DOHH2 (cell line): Measurements from ENCODE around the gene SLC16A4.

Experiments used
- H3F3A ChIP-seq: fragments of 200-600 bp; sonication (generic), shearing (Covaris generic); 2 replicates; pipeline ENCODE4 v1.6.0; 2016; ENCODE audit warnings: antibody characterized with exemption, mild to moderate bottlenecking; ENCODE audit not compliant: control insufficient read depth, insufficient read depth
- H3K27ac ChIP-seq: fragments of 200-600 bp; sonication (generic); 2 replicates; pipeline ENCODE4 v1.5.1; 2014; ENCODE audit warnings: low read depth, mild to moderate bottlenecking, low read length, moderate library complexity
- H3K27me3 ChIP-seq: fragments of 200-600 bp; sonication (generic); 2 replicates; pipeline ENCODE4 v1.6.1; 2014; ENCODE audit warnings: mild to moderate bottlenecking, low read length, mixed read lengths; ENCODE audit not compliant: control insufficient read depth
- H3K36me3 ChIP-seq: fragments of 200-600 bp; sonication (generic); 2 replicates; pipeline ENCODE4 v1.6.1; 2014; ENCODE audit warnings: mild to moderate bottlenecking, low read length, moderate library complexity, mixed read lengths; ENCODE audit not compliant: control insufficient read depth
- H3K4me1 ChIP-seq: fragments of 200-600 bp; sonication (generic); 2 replicates; pipeline ENCODE4 v1.6.1; 2014; ENCODE audit warnings: mild to moderate bottlenecking, low read length, mixed read lengths; ENCODE audit not compliant: control insufficient read depth
- H3K4me2 ChIP-seq: fragments of 200-600 bp; sonication (generic); 2 replicates; pipeline ENCODE4 v1.6.0; 2014; ENCODE audit warnings: mild to moderate bottlenecking, low read length, moderate library complexity
- H3K4me3 ChIP-seq: fragments of 200-600 bp; sonication (generic); 2 replicates; pipeline ENCODE4 v1.5.1; 2014; ENCODE audit warnings: mild to moderate bottlenecking, low read length, mixed read lengths
- H3K79me2 ChIP-seq: fragments of 200-600 bp; sonication (generic); 2 replicates; pipeline ENCODE4 v1.6.1; 2014; ENCODE audit warnings: mild to moderate bottlenecking, low read length, mixed read lengths; ENCODE audit not compliant: control insufficient read depth
- H3K9me2 ChIP-seq: fragments of 200-600 bp; sonication (generic); replicated peaks from 2 replicates; pipeline ENCODE4 v1.6.1; 2014; ENCODE audit warnings: mild to moderate bottlenecking, low read length, mixed read lengths; ENCODE audit not compliant: control insufficient read depth
- H3K9me3 ChIP-seq: fragments of 200-600 bp; sonication (generic); 2 replicates; pipeline ENCODE4 v1.6.1; 2014; ENCODE audit warnings: antibody characterized with exemption, low read length, mixed read lengths; ENCODE audit not compliant: control insufficient read depth, insufficient read depth
- H4K20me1 ChIP-seq: fragments of 200-600 bp; sonication (generic); 2 replicates; pipeline ENCODE4 v1.6.0; 2014; ENCODE audit warnings: low read depth, mild to moderate bottlenecking, antibody characterized with exemption, low read length, moderate library complexity; ENCODE audit not compliant: control insufficient read depth, insufficient read depth
- CTCF ChIP-seq: fragments of 200-600 bp; sonication (generic); IDR thresholded peaks from one replicate; pipeline ENCODE4 v1.5.1; 2014; ENCODE audit warnings: antibody characterized with exemption, mild to moderate bottlenecking, low read depth, low read length; ENCODE audit not compliant: poor library complexity, severe bottlenecking
- EZH2phosphoT487 ChIP-seq: fragments of 200-600 bp; sonication (generic); IDR thresholded peaks from 2 replicates; pipeline ENCODE4 v1.6.1; 2017; ENCODE audit warnings: borderline replicate concordance, mild to moderate bottlenecking, antibody characterized with exemption, low read length, moderate library complexity, mixed read lengths

SLC16A4 gene

GRCh38 chr1:110328274-110328673, 62.6 kb downstream of the SLC16A4 start:
- TF ChIP-seq CTCF (no peak), EZH2phosphoT487 (no peak)
- H3K4me2 ChIP-seq, result no peak overlapping the region

GRCh38 chr1:110326826-110327225, 64.0 kb downstream of the SLC16A4 start:
- no peaks in the 10 kb centered on the region for H3K4me1 ChIP-seq
- no peaks in the 10 kb centered on the region for H3K27me3 ChIP-seq
- H3K36me3 ChIP-seq, result no peaks in the 10 kb centered on the region
- H3K9me3 ChIP-seq, result no peaks in the 10 kb centered on the region
- no peak for TF ChIP-seq EZH2phosphoT487
- TF ChIP-seq CTCF, result no peak
- H3K79me2 ChIP-seq, result no peaks in the 10 kb centered on the region
- H3K4me3 ChIP-seq, result no peak overlapping the region
- H3K27ac ChIP-seq, result no peak overlapping the region
- H3F3A ChIP-seq, result no peaks in the 10 kb centered on the region
- no peak overlapping the region for H3K4me2 ChIP-seq
- H3K9me2 ChIP-seq, result no peaks in the 10 kb centered on the region
- H4K20me1 ChIP-seq, result no peaks in the 10 kb centered on the region

More at GRCh38 chr1:110328274-110328673, 62.6 kb downstream of the SLC16A4 start:
- Histone ChIP-seq H3K9me2 (no peaks in the 10 kb centered on the region), H3F3A (peaks cover 2% of the 10 kb centered on the region; the same call in 1 of the 2 replicates), H3K4me3 (no peak overlapping the region), H3K4me1 (no peaks in the 10 kb centered on the region), H3K9me3 (no peaks in the 10 kb centered on the region), H3K36me3 (no peaks in the 10 kb centered on the region), H3K27me3 (no peaks in the 10 kb centered on the region), H3K79me2 (no peaks in the 10 kb centered on the region), H3K27ac (no peak overlapping the region), H4K20me1 (no peaks in the 10 kb centered on the region)

- no peaks in the 10 kb centered on the region for H4K20me1 ChIP-seq
- TF ChIP-seq EZH2phosphoT487, result no peak
- H3K4me3 ChIP-seq, result no peak overlapping the region
- no peak overlapping the region for H3K27ac ChIP-seq
- H3K79me2 ChIP-seq, result no peaks in the 10 kb centered on the region
- H3K27me3 ChIP-seq, result no peaks in the 10 kb centered on the region
- no peaks in the 10 kb centered on the region for H3K9me3 ChIP-seq
- H3K4me2 ChIP-seq, result no peak overlapping the region
- no peaks in the 10 kb centered on the region for H3K4me1 ChIP-seq
- H3K36me3 ChIP-seq, result no peaks in the 10 kb centered on the region
- H3K9me2 ChIP-seq, result no peaks in the 10 kb centered on the region
- no peaks in the 10 kb centered on the region for H3F3A ChIP-seq
Observed at GRCh38 chr1:110324667-110325066, 66.2 kb downstream of the SLC16A4 start.

- H3K4me3 ChIP-seq, result no peak overlapping the region
- no peaks in the 10 kb centered on the region for H3F3A ChIP-seq
- H3K36me3 ChIP-seq, result no peaks in the 10 kb centered on the region
- H3K4me2 ChIP-seq, result no peak overlapping the region
- H3K27ac ChIP-seq, result no peak overlapping the region
- H3K27me3 ChIP-seq, result no peaks in the 10 kb centered on the region
- H3K9me3 ChIP-seq, result no peaks in the 10 kb centered on the region
- TF ChIP-seq CTCF, result no peak
- no peak for TF ChIP-seq EZH2phosphoT487
- no peaks in the 10 kb centered on the region for H3K79me2 ChIP-seq
- no peaks in the 10 kb centered on the region for H3K9me2 ChIP-seq
- H4K20me1 ChIP-seq, result no peaks in the 10 kb centered on the region
- H3K4me1 ChIP-seq, result no peaks in the 10 kb centered on the region
Observed at GRCh38 chr1:110321846-110322245, 69.0 kb downstream of the SLC16A4 start.
